Activated CD4-positive, alpha-beta T cell treated with anti-CD3 and anti-CD28 coated beads, Interleukin-2, amount 50 U/mL, for 16 hours (primary cell): ENCODE measurements around the gene CRTAP.
A peak's percentile ranks its signal among the peaks of the same experiment; 100 is the strongest.
"Not testable (repeated sequence)": the region's sequence is repeated elsewhere in the genome, so short reads cannot be mapped to it uniquely, and the experiment has no call there.

Experiments
- DNase-seq: peaks from one replicate; pipeline ENCODE4 v3.0.0-alpha.2; 2020

CRTAP gene

GRCh38 chr3:33145221-33145900, 31.5 kb downstream of the CRTAP start:
- no peak for DNase-seq

- DNase-seq: no peak
These were observed 32.2 kb downstream of the CRTAP start for GRCh38 chr3:33145901-33146580.

- DNase-seq: no peak
These were observed 33.1 kb downstream of the CRTAP start for GRCh38 chr3:33146791-33147445.

- DNase-seq: no peak
These were observed 35.5 kb downstream of the CRTAP start for GRCh38 chr3:33149342-33149741.

GRCh38 chr3:33152363-33153360, 38.8 kb downstream of the CRTAP start:
- no peak for DNase-seq

- DNase-seq: no peak
These were observed 40.0 kb downstream of the CRTAP start for GRCh38 chr3:33153782-33154181.

- no peak for DNase-seq
These were observed 41.5 kb downstream of the CRTAP start for GRCh38 chr3:33155301-33155700.

GRCh38 chr3:33159234-33159633, 45.4 kb downstream of the CRTAP start:
- no peak for DNase-seq

- no peak for DNase-seq
These were observed 46.2 kb downstream of the CRTAP start for GRCh38 chr3:33159981-33160380.

GRCh38 chr3:33162621-33163020, 48.8 kb downstream of the CRTAP start:
- not testable (repeated sequence) for DNase-seq

- no peak for DNase-seq
These were observed 51.6 kb downstream of the CRTAP start for GRCh38 chr3:33165372-33165771.

- no peak for DNase-seq
These were observed 52.3 kb downstream of the CRTAP start for GRCh38 chr3:33166095-33166494.

- no peak for DNase-seq
These were observed 53.5 kb downstream of the CRTAP start for GRCh38 chr3:33167284-33167683.

GRCh38 chr3:33167716-33168336, 54.0 kb downstream of the CRTAP start:
- DNase-seq: no peak

- DNase-seq: no peak
These were observed 56.7 kb downstream of the CRTAP start for GRCh38 chr3:33170531-33170930.

- DNase-seq: peak; percentile 18
These were observed 57.8 kb downstream of the CRTAP start for GRCh38 chr3:33171580-33171979.

GRCh38 chr3:33173103-33173502, 59.3 kb downstream of the CRTAP start:
- no peak for DNase-seq

- no peak for DNase-seq
These were observed 59.9 kb downstream of the CRTAP start for GRCh38 chr3:33173672-33174071.

- DNase-seq: no peak
These were observed 60.3 kb downstream of the CRTAP start for GRCh38 chr3:33174095-33174494.

GRCh38 chr3:33174711-33175414, 61.0 kb downstream of the CRTAP start:
- DNase-seq: no peak

GRCh38 chr3:33179132-33179531, 65.3 kb downstream of the CRTAP start:
- no peak for DNase-seq

GRCh38 chr3:33181229-33181628, 67.4 kb downstream of the CRTAP start:
- no peak for DNase-seq
